HepG2 (cell line): ENCODE data around the gene DNAJA2. TPM values are rescaled to one million over a fixed set of nuclear protein-coding genes. Genes with fewer than 3 reads are reported as not detected.

Experiments used
- ATAD3A ChIP-seq: sonication (generic); formaldehyde crosslinking; IDR thresholded peaks from 2 replicates; pipeline ENCODE4 v1.4.0; 2020; ENCODE audit warnings: missing genetic modification reagents
- ELF4 ChIP-seq: sonication (generic); formaldehyde crosslinking; IDR thresholded peaks from 2 replicates; pipeline ENCODE4 v1.5.0; 2020; ENCODE audit warnings: missing genetic modification reagents, mild to moderate bottlenecking, moderate library complexity, borderline replicate concordance
- IKZF5 ChIP-seq: IDR thresholded peaks from 2 replicates; pipeline ENCODE4 v1.6.1; 2018; ENCODE audit warnings: missing genetic modification reagents, mild to moderate bottlenecking, missing compliant biosample characterization
- MTA3 ChIP-seq: sonication (generic); formaldehyde crosslinking; IDR thresholded peaks from 2 replicates; pipeline ENCODE4 v1.4.0; 2020; ENCODE audit warnings: missing genetic modification reagents
- MZF1 ChIP-seq: sonication (generic); formaldehyde crosslinking; IDR thresholded peaks from 2 replicates; pipeline ENCODE4 v1.8.1; 2023; ENCODE audit warnings: mild to moderate bottlenecking, missing genetic modification reagents, borderline replicate concordance
- PHF20 ChIP-seq: sonication (generic); formaldehyde crosslinking; IDR thresholded peaks from 2 replicates; pipeline ENCODE4 v1.5.0; 2020; ENCODE audit warnings: mild to moderate bottlenecking, missing genetic modification reagents
- PHF21A ChIP-seq: sonication (generic); formaldehyde crosslinking; IDR thresholded peaks from 2 replicates; pipeline ENCODE4 v1.5.0; 2020; ENCODE audit warnings: mild to moderate bottlenecking, missing genetic modification reagents
- POLR2G ChIP-seq: fragments of 200-400 bp; formaldehyde crosslinking; IDR thresholded peaks from 2 replicates; pipeline ENCODE4 v1.6.1; 2018; ENCODE audit warnings: mild to moderate bottlenecking, low read depth, low read length, moderate library complexity
- SMAD3 ChIP-seq: sonication (generic); formaldehyde crosslinking; IDR thresholded peaks from 2 replicates; pipeline ENCODE4 v1.4.0; 2020; ENCODE audit warnings: missing genetic modification reagents
- ZMAT5 ChIP-seq: sonication (generic); formaldehyde crosslinking; IDR thresholded peaks from 2 replicates; pipeline ENCODE4 v1.5.0; 2020; ENCODE audit warnings: mild to moderate bottlenecking, low read depth, missing genetic modification reagents, borderline replicate concordance
- ZNF124 ChIP-seq: sonication (generic); formaldehyde crosslinking; IDR thresholded peaks from 2 replicates; pipeline ENCODE4 v1.4.0; 2020; ENCODE audit warnings: missing genetic modification reagents
- ZNF274 ChIP-seq: sonication (generic); formaldehyde crosslinking; IDR thresholded peaks from 2 replicates; pipeline ENCODE4 v1.5.1; 2020; ENCODE audit warnings: mild to moderate bottlenecking, missing genetic modification reagents
- ZNF44 ChIP-seq: sonication (generic); formaldehyde crosslinking; IDR thresholded peaks from 2 replicates; pipeline ENCODE4 v1.5.1; 2020; ENCODE audit warnings: mild to moderate bottlenecking, missing genetic modification reagents
- ZNF652 ChIP-seq: IDR thresholded peaks from 2 replicates; pipeline ENCODE4 v1.6.1; 2016; ENCODE audit warnings: low read depth, borderline replicate concordance
- ZNF879 ChIP-seq: sonication (generic); formaldehyde crosslinking; IDR thresholded peaks from 2 replicates; pipeline ENCODE4 v1.8.1; 2023; ENCODE audit warnings: missing genetic modification reagents
- polyA plus RNA-seq, 8 experiments: library from polyadenylated mRNA; depleted of rRNA in 3 of 8; stranded (reverse) in 7 of 8; unstranded in 1 of 8; fragments of >200 nt; fragmentation: Illumina TruSeq in 4 of 8; extraction: Trizol in 4 of 8; gene quantifications; 2 replicates each; pipeline versions ENCODE4 v1.2.1 to v1.2.3, GENCODE V29; 2011 to 2016; ENCODE audit warnings: low read depth in 4 of 8, missing spikeins in 1 of 8, mixed read lengths in 1 of 8; ENCODE audit not compliant: insufficient read depth in 1 of 8
- total RNA-seq, 5 experiments: library from RNA; depleted of rRNA; stranded (reverse); fragments of >200 nt; fragmentation: Illumina TruSeq; extraction: Trizol; gene quantifications; 2 replicates each; pipeline ENCODE4 v1.2.3, GENCODE V29; 2016; ENCODE audit warnings: low read depth in 1 of 5
- TF ChIP-seq, protein P1 (sequence below): sonication (generic); formaldehyde crosslinking; IDR thresholded peaks from 2 replicates; pipeline ENCODE4 v1.5.0; 2020; ENCODE audit warnings: missing genetic modification reagents
- TF ChIP-seq, protein P2 (sequence below): sonication (generic); formaldehyde crosslinking; IDR thresholded peaks from 2 replicates; pipeline ENCODE4 v1.5.0; 2020; ENCODE audit warnings: mild to moderate bottlenecking, missing genetic modification reagents, borderline replicate concordance
- TF ChIP-seq, protein P3 (sequence below): sonication (generic); formaldehyde crosslinking; IDR thresholded peaks from 2 replicates; pipeline ENCODE4 v1.5.0; 2020; ENCODE audit warnings: missing genetic modification reagents

DNAJA2 gene
- total and polyA plus RNA-seq, 2 of the 13 experiments (the other 11 are each of a cell fraction or from before 2014, with no cell fraction given), result 25.4 to 176 TPM

DNA sequence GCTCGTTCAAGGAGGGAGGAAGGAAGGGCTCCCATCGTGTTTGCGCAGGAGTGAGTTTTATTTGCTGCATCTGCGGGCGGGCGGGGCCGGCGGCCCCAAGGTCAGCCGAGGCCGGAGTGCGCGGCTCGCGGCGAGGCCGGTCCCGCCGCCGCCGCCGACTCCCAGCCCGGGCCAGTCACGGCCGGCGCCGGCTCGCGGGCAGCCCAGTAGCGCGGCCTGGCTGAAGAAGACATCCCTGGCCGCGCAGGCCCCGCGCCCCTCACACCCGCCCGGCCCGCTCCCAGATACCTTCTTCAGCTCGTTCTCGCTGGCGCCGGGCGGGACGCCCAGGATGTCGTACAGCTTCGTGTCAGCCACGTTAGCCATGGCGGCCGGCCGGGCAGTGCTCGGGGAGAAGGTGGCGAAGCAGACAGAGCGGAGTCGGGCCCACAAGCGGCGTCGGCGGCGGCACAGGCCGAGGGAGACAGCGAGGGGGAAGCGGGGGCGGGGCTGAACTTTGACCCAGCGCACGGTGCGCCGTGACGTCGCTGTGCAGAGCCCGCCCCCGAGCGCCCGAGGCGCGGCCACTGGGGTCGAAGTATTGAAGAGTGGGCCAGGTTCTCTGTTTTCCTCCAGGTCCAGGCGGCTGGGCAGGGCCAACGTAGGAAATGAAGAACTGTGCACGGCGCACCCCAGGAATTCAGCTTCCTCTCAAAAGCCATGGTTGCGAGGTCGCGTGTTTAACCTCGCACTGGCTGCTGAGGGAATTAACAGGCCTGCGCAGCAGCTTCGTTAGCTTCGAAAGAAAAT lies at the start of gene DNAJA2 (continued):
- TF ChIP-seq ZMAT5 (peak; percentile 85), ZNF652 (no peak), SMAD3 (peak; percentile 89), ZNF274 (CRISPR knock-in tag) (peak; percentile 84), PHF21A (CRISPR knock-in tag) (peak; percentile 81), IKZF5 (CRISPR knock-in tag) (peak; percentile 79), MZF1 (CRISPR knock-in tag) (no peak), ZNF44 (CRISPR knock-in tag) (peak; percentile 99), ELF4 (peak; percentile 29; the same call in 1 of the 2 replicates), ZNF124 (CRISPR knock-in tag) (peak; percentile 83), ZNF879 (CRISPR knock-in tag) (peak; percentile 74), MTA3 (CRISPR knock-in tag) (0 out of 2 replicates have a peak, but pooled peaks have one; percentile 57), ATAD3A (CRISPR knock-in tag) (0 out of 2 replicates have a peak, but pooled peaks have one; percentile 41), POLR2G (peak; percentile 96), PHF20 (peak; percentile 81)
- TF ChIP-seq, protein P1, sequence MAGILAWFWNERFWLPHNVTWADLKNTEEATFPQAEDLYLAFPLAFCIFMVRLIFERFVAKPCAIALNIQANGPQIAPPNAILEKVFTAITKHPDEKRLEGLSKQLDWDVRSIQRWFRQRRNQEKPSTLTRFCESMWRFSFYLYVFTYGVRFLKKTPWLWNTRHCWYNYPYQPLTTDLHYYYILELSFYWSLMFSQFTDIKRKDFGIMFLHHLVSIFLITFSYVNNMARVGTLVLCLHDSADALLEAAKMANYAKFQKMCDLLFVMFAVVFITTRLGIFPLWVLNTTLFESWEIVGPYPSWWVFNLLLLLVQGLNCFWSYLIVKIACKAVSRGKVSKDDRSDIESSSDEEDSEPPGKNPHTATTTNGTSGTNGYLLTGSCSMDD (CRISPR knock-in tag), result peak; percentile 92; the same call in 1 of the 2 replicates
- TF ChIP-seq, protein P2, sequence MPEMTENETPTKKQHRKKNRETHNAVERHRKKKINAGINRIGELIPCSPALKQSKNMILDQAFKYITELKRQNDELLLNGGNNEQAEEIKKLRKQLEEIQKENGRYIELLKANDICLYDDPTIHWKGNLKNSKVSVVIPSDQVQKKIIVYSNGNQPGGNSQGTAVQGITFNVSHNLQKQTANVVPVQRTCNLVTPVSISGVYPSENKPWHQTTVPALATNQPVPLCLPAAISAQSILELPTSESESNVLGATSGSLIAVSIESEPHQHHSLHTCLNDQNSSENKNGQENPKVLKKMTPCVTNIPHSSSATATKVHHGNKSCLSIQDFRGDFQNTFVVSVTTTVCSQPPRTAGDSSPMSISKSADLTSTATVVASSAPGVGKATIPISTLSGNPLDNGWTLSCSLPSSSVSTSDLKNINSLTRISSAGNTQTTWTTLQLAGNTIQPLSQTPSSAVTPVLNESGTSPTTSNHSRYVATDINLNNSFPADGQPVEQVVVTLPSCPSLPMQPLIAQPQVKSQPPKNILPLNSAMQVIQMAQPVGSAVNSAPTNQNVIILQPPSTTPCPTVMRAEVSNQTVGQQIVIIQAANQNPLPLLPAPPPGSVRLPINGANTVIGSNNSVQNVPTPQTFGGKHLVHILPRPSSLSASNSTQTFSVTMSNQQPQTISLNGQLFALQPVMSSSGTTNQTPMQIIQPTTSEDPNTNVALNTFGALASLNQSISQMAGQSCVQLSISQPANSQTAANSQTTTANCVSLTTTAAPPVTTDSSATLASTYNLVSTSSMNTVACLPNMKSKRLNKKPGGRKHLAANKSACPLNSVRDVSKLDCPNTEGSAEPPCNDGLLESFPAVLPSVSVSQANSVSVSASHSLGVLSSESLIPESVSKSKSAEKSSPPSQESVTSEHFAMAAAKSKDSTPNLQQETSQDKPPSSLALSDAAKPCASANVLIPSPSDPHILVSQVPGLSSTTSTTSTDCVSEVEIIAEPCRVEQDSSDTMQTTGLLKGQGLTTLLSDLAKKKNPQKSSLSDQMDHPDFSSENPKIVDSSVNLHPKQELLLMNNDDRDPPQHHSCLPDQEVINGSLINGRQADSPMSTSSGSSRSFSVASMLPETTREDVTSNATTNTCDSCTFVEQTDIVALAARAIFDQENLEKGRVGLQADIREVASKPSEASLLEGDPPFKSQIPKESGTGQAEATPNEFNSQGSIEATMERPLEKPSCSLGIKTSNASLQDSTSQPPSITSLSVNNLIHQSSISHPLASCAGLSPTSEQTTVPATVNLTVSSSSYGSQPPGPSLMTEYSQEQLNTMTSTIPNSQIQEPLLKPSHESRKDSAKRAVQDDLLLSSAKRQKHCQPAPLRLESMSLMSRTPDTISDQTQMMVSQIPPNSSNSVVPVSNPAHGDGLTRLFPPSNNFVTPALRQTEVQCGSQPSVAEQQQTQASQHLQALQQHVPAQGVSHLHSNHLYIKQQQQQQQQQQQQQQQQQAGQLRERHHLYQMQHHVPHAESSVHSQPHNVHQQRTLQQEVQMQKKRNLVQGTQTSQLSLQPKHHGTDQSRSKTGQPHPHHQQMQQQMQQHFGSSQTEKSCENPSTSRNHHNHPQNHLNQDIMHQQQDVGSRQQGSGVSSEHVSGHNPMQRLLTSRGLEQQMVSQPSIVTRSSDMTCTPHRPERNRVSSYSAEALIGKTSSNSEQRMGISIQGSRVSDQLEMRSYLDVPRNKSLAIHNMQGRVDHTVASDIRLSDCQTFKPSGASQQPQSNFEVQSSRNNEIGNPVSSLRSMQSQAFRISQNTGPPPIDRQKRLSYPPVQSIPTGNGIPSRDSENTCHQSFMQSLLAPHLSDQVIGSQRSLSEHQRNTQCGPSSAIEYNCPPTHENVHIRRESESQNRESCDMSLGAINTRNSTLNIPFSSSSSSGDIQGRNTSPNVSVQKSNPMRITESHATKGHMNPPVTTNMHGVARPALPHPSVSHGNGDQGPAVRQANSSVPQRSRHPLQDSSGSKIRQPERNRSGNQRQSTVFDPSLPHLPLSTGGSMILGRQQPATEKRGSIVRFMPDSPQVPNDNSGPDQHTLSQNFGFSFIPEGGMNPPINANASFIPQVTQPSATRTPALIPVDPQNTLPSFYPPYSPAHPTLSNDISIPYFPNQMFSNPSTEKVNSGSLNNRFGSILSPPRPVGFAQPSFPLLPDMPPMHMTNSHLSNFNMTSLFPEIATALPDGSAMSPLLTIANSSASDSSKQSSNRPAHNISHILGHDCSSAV (CRISPR knock-in tag), result peak; percentile 63; the same call in 1 of the 2 replicates
- TF ChIP-seq, protein P3, sequence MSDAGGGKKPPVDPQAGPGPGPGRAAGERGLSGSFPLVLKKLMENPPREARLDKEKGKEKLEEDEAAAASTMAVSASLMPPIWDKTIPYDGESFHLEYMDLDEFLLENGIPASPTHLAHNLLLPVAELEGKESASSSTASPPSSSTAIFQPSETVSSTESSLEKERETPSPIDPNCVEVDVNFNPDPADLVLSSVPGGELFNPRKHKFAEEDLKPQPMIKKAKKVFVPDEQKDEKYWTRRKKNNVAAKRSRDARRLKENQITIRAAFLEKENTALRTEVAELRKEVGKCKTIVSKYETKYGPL (CRISPR knock-in tag), result peak; percentile 79
